ENCODE measurements around the gene TMEM131. TPM values are rescaled to one million over a fixed set of nuclear protein-coding genes. Genes with fewer than 3 reads are reported as not detected.

TMEM131 gene
- total RNA-seq, 2 experiments from 2014 or later: 17.4 to 32.3 TPM

GRCh38 chr2:98028101-98028561, 32.4 kb upstream of the TMEM131 start:
- Histone ChIP-seq H3K4me1 (ENCODE audit: insufficient read depth, low read length, poor library complexity, severe bottlenecking) (peaks cover 65% of the 10 kb centered on the region), H3K9me2 (ENCODE audit: insufficient read depth, low read length) (no peaks in the 10 kb centered on the region), H3K79me2 (ENCODE audit: insufficient read depth, low read depth, low read length) (no peaks in the 10 kb centered on the region), H3K36me3 (ENCODE audit: insufficient read depth, low read length) (no peaks in the 10 kb centered on the region), H3K4me3 (ENCODE audit: low read depth, low read length, poor library complexity, severe bottlenecking) (peak overlapping the region; percentile 58), H2AFZ (ENCODE audit: low read length) (peak overlapping the region; percentile 43; the same call in 1 of the 2 replicates), H3K27ac (ENCODE audit: low read depth, low read length, poor library complexity, severe bottlenecking) (peak overlapping the region; percentile 90), H4K20me1 (ENCODE audit: insufficient read depth, low read length) (no peaks in the 10 kb centered on the region), H3K4me2 (ENCODE audit: low read length) (peak overlapping the region; percentile 89), H3K9me3 (ENCODE audit: low read length) (no peaks in the 10 kb centered on the region)
- intact Hi-C loops (cut with micrococcal nuclease; ENCODE audit: unreplicated experiment): loop anchor here (5.0 kb wide), 1 partner anchor 71 kb away; no protein-coding TSS in a partner anchor
- TF ChIP-seq CTCF (conservative IDR thresholded peaks at IDR 0.05; ENCODE audit: low read length): no peak
- no TSS peak for BruUV-seq (replicated peaks)
- DNase-seq (ENCODE audit: low spot score): no peak
- ChIA-PET POLR2A (interaction anchor here (0.6 to 1.8 kb wide), 13 partner anchors 8 to 97 kb away, joined by 3 to 8 read pairs (median 5); no protein-coding TSS in a partner anchor), CTCF (ENCODE audit: unreplicated experiment) (interaction anchor here (1.6 kb wide), 1 partner anchor 9 kb away, joined by 3 read pairs; no protein-coding TSS in a partner anchor)

- peaks cover 64% of the 10 kb centered on the region for H3K4me1 ChIP-seq (ENCODE audit: insufficient read depth, low read length, poor library complexity, severe bottlenecking)
- intact Hi-C loops (cut with micrococcal nuclease; ENCODE audit: unreplicated experiment): loop anchor here (1.0 to 5.0 kb wide), 5 partner anchors 15 to 91 kb away; partner anchors contain the start of genes TMEM131 and VWA3B
- no peaks in the 10 kb centered on the region for H3K9me3 ChIP-seq (ENCODE audit: low read length)
- no peaks in the 10 kb centered on the region for H4K20me1 ChIP-seq (ENCODE audit: insufficient read depth, low read length)
- peak overlapping the region; percentile 43; the same call in 1 of the 2 replicates for H2AFZ ChIP-seq (ENCODE audit: low read length)
- peak; percentile 84 for DNase-seq (ENCODE audit: low spot score)
- H3K4me3 ChIP-seq (ENCODE audit: low read depth, low read length, poor library complexity, severe bottlenecking): peak overlapping the region; percentile 58
- ChIA-PET POLR2A (interaction anchor here (0.6 to 1.8 kb wide), 14 partner anchors 9 to 193 kb away, joined by 3 to 8 read pairs (median 4); no protein-coding TSS in a partner anchor), CTCF (ENCODE audit: unreplicated experiment) (interaction anchor here (1.6 kb wide), 1 partner anchor 10 kb away, joined by 3 read pairs; no protein-coding TSS in a partner anchor)
- no peaks in the 10 kb centered on the region for H3K9me2 ChIP-seq (ENCODE audit: insufficient read depth, low read length)
- TF ChIP-seq CTCF (conservative IDR thresholded peaks at IDR 0.05; ENCODE audit: low read length) (no peak), EZH2phosphoT487 (IDR thresholded peaks at IDR 0.05; ENCODE audit: borderline replicate concordance, low read depth, low read length) (no peak)
- H3K36me3 ChIP-seq (ENCODE audit: insufficient read depth, low read length): no peaks in the 10 kb centered on the region
- peak overlapping the region; percentile 89 for H3K4me2 ChIP-seq (ENCODE audit: low read length)
- peak overlapping the region; percentile 90 for H3K27ac ChIP-seq (ENCODE audit: low read depth, low read length, poor library complexity, severe bottlenecking)
- no peaks in the 10 kb centered on the region for H3K79me2 ChIP-seq (ENCODE audit: insufficient read depth, low read depth, low read length)
- no TSS peak for BruUV-seq (replicated peaks)
Observed at GRCh38 chr2:98027538-98027937, 31.8 kb upstream of the TMEM131 start.

GRCh38 chr2:98026927-98027522, 31.3 kb upstream of the TMEM131 start:
- Histone ChIP-seq H3K9me2 (ENCODE audit: insufficient read depth, low read length) (no peaks in the 10 kb centered on the region), H4K20me1 (ENCODE audit: insufficient read depth, low read length) (no peaks in the 10 kb centered on the region), H3K79me2 (ENCODE audit: insufficient read depth, low read depth, low read length) (no peaks in the 10 kb centered on the region), H3K36me3 (ENCODE audit: insufficient read depth, low read length) (no peaks in the 10 kb centered on the region), H3K4me1 (ENCODE audit: insufficient read depth, low read length, poor library complexity, severe bottlenecking) (peaks cover 63% of the 10 kb centered on the region), H3K27ac (ENCODE audit: low read depth, low read length, poor library complexity, severe bottlenecking) (peak overlapping the region; percentile 90), H2AFZ (ENCODE audit: low read length) (peak overlapping the region; percentile 59; the same call in 1 of the 2 replicates), H3K4me2 (ENCODE audit: low read length) (peak overlapping the region; percentile 89), H3K9me3 (ENCODE audit: low read length) (no peaks in the 10 kb centered on the region), H3K4me3 (ENCODE audit: low read depth, low read length, poor library complexity, severe bottlenecking) (peak overlapping the region; percentile 58)
- DNase-seq (ENCODE audit: low spot score): peak; percentile 86
- BruUV-seq (replicated peaks): no TSS peak
- ChIA-PET CTCF (ENCODE audit: unreplicated experiment) (no interaction called here), POLR2A (interaction anchor here (0.6 to 1.7 kb wide), 10 partner anchors 9 to 192 kb away, joined by 3 to 8 read pairs (median 4); no protein-coding TSS in a partner anchor)
- intact Hi-C loops (cut with micrococcal nuclease; ENCODE audit: unreplicated experiment): loop anchor here (1.0 to 5.0 kb wide), 5 partner anchors 15 to 90 kb away; partner anchors contain the start of genes TMEM131 and VWA3B
- TF ChIP-seq EZH2phosphoT487 (IDR thresholded peaks at IDR 0.05; ENCODE audit: borderline replicate concordance, low read depth, low read length) (no peak), CTCF (conservative IDR thresholded peaks at IDR 0.05; ENCODE audit: low read length) (no peak)
